SK-N-SH (cell line): ENCODE data around the gene TXNL4B.

Experiments
- CTCF ChIP-seq: fragments of 200-600 bp; sonication (generic); IDR thresholded peaks from 2 replicates; pipeline ENCODE4 v1.6.1; 2017; ENCODE audit warnings: antibody characterized with exemption, mild to moderate bottlenecking, moderate library complexity
- ELF1 ChIP-seq: IDR thresholded peaks from 2 replicates; pipeline ENCODE4 v1.4.0; 2012
- EP300 ChIP-seq, 2 experiments: IDR thresholded peaks; 2 replicates each; pipeline versions ENCODE4 v1.4.0 to v1.6.1; 2012; ENCODE audit warnings: borderline replicate concordance in 1 of 2, low read depth in 1 of 2, low read length in 1 of 2
- EZH2phosphoT487 ChIP-seq: fragments of 200-600 bp; sonication (generic); IDR thresholded peaks from 2 replicates; pipeline ENCODE4 v1.6.1; 2017; ENCODE audit warnings: low read depth, mixed run types, mild to moderate bottlenecking, antibody characterized with exemption, moderate library complexity, borderline replicate concordance
- GABPA ChIP-seq: IDR thresholded peaks from 2 replicates; pipeline ENCODE4 v1.4.0; 2012; ENCODE audit warnings: low read depth, mild to moderate bottlenecking
- JUND ChIP-seq: IDR thresholded peaks from 2 replicates; pipeline ENCODE4 v1.4.0; 2012
- POLR2AphosphoS5 ChIP-seq: IDR thresholded peaks from 2 replicates; pipeline ENCODE4 v1.6.1; 2012; ENCODE audit warnings: low read depth, low read length
- RAD21 ChIP-seq: IDR thresholded peaks from 2 replicates; pipeline ENCODE4 v1.6.1; 2012; ENCODE audit warnings: mild to moderate bottlenecking, low read length
- SIN3A ChIP-seq: IDR thresholded peaks from 2 replicates; pipeline ENCODE4 v1.6.1; 2012; ENCODE audit warnings: low read depth, mild to moderate bottlenecking, low read length, moderate library complexity, borderline replicate concordance
- SMC3 ChIP-seq: IDR thresholded peaks from 2 replicates; pipeline ENCODE4 v1.6.1; 2012; ENCODE audit warnings: low read depth, low read length, improper control_type of control experiment
- TF ChIP-seq, protein P1 (sequence below): IDR thresholded peaks from 2 replicates; pipeline ENCODE4 v1.6.1; 2012; ENCODE audit warnings: mild to moderate bottlenecking, low read depth, low read length, moderate library complexity

DNA sequence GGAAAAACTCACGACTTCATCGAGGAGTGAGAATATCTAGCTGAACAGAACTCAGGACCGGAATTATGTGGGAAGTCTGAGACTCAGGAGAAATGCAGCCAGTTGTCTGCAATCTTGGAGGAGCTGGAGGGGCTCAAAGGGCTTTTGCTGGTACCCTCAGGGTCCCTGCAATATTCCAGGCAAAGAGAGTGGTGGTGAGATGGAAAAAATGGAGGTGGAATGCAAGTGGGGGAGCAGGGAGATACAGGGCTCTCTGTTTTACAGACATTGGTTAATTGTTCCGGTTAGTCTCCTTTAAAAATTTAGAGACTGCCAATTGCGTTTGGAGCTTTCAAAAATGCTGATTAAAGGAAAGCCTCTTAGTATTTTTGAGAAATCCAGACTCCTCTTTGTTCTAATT lies 57.3 kb downstream of the TXNL4B start:
- TF ChIP-seq CTCF (no peak), POLR2AphosphoS5 (no peak), RAD21 (no peak), ELF1 (no peak), EZH2phosphoT487 (no peak), JUND (no peak), EP300 (IDR thresholded peaks at IDR 0.05; ENCODE audit: borderline replicate concordance in 1 of 2, low read depth in 1 of 2, low read length in 1 of 2) (no peak), SMC3 (no peak), SIN3A (no peak), GABPA (no peak)
- TF ChIP-seq, protein P1, sequence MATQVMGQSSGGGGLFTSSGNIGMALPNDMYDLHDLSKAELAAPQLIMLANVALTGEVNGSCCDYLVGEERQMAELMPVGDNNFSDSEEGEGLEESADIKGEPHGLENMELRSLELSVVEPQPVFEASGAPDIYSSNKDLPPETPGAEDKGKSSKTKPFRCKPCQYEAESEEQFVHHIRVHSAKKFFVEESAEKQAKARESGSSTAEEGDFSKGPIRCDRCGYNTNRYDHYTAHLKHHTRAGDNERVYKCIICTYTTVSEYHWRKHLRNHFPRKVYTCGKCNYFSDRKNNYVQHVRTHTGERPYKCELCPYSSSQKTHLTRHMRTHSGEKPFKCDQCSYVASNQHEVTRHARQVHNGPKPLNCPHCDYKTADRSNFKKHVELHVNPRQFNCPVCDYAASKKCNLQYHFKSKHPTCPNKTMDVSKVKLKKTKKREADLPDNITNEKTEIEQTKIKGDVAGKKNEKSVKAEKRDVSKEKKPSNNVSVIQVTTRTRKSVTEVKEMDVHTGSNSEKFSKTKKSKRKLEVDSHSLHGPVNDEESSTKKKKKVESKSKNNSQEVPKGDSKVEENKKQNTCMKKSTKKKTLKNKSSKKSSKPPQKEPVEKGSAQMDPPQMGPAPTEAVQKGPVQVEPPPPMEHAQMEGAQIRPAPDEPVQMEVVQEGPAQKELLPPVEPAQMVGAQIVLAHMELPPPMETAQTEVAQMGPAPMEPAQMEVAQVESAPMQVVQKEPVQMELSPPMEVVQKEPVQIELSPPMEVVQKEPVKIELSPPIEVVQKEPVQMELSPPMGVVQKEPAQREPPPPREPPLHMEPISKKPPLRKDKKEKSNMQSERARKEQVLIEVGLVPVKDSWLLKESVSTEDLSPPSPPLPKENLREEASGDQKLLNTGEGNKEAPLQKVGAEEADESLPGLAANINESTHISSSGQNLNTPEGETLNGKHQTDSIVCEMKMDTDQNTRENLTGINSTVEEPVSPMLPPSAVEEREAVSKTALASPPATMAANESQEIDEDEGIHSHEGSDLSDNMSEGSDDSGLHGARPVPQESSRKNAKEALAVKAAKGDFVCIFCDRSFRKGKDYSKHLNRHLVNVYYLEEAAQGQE: no peak
